ENCODE data around the gene OVAAL. TPM values are rescaled to one million over a fixed set of nuclear protein-coding genes. Genes with fewer than 3 reads are reported as not detected.
A peak's percentile ranks its signal among the peaks of the same experiment; 100 is the strongest.

OVAAL gene
- polyA plus RNA-seq, 2 donors: not detected

- no peak overlapping the region for H3K4me3 ChIP-seq (ENCODE audit: low read depth in 1 of 2, low read length in 2 of 2)
- 53 to 62% methylated on average over 6 of the region's 6 CpGs for WGBS, 2 donors
- H3K9me3 ChIP-seq (ENCODE audit: control insufficient read depth in 2 of 2, insufficient read depth in 1 of 2, low read depth in 1 of 2, low read length in 1 of 2): no peaks in the 10 kb centered on the region
- H3K27me3 ChIP-seq (ENCODE audit: control insufficient read depth in 1 of 2, insufficient read depth in 2 of 2, low read length in 2 of 2): no peaks in the 10 kb centered on the region
- no peaks in the 10 kb centered on the region for H3K36me3 ChIP-seq (ENCODE audit: control insufficient read depth in 2 of 2, insufficient read depth in 2 of 2, low read length in 1 of 2)
- H3K4me1 ChIP-seq (ENCODE audit: control insufficient read depth in 2 of 2, insufficient read depth in 2 of 2, low read length in 1 of 2): peaks cover 0 to 2% of the 10 kb centered on the region in 2 donors
- peak overlapping the region; percentile 5 to 50 for H3K27ac ChIP-seq (ENCODE audit: low read depth in 2 of 2, low read length in 1 of 2)
These were observed 21.3 kb downstream of the OVAAL start for GRCh38 chr1:180579961-180580611.

- H3K36me3 ChIP-seq (ENCODE audit: control insufficient read depth in 2 of 2, insufficient read depth in 2 of 2, low read length in 1 of 2): no peaks in the 10 kb centered on the region
- H3K9me3 ChIP-seq (ENCODE audit: control insufficient read depth in 2 of 2, insufficient read depth in 1 of 2, low read depth in 1 of 2, low read length in 1 of 2): no peaks in the 10 kb centered on the region
- H3K27me3 ChIP-seq (ENCODE audit: control insufficient read depth in 1 of 2, insufficient read depth in 2 of 2, low read length in 2 of 2): no peaks in the 10 kb centered on the region
- no peak overlapping the region for H3K4me3 ChIP-seq (ENCODE audit: low read depth in 1 of 2, low read length in 2 of 2)
- WGBS, 2 donors: 94 to 97% methylated on average over 1 of the region's 1 CpG
- H3K27ac ChIP-seq (ENCODE audit: low read depth in 2 of 2, low read length in 1 of 2): no peak overlapping the region
- peaks cover 0 to 3% of the 10 kb centered on the region in 2 donors for H3K4me1 ChIP-seq (ENCODE audit: control insufficient read depth in 2 of 2, insufficient read depth in 2 of 2, low read length in 1 of 2)
These were observed 22.9 kb downstream of the OVAAL start for GRCh38 chr1:180581635-180582039.

- no peaks in the 10 kb centered on the region for H3K27me3 ChIP-seq (ENCODE audit: control insufficient read depth in 1 of 2, insufficient read depth in 2 of 2, low read length in 2 of 2)
- 67 to 77% methylated on average over 8 of the region's 8 CpGs for WGBS, 2 donors
- H3K36me3 ChIP-seq (ENCODE audit: control insufficient read depth in 2 of 2, insufficient read depth in 2 of 2, low read length in 1 of 2): no peaks in the 10 kb centered on the region
- no peak overlapping the region for H3K4me3 ChIP-seq (ENCODE audit: low read depth in 1 of 2, low read length in 2 of 2)
- H3K9me3 ChIP-seq (ENCODE audit: control insufficient read depth in 2 of 2, insufficient read depth in 1 of 2, low read depth in 1 of 2, low read length in 1 of 2): no peaks in the 10 kb centered on the region
- peaks cover 0 to 2% of the 10 kb centered on the region in 2 donors for H3K4me1 ChIP-seq (ENCODE audit: control insufficient read depth in 2 of 2, insufficient read depth in 2 of 2, low read length in 1 of 2)
- H3K27ac ChIP-seq (ENCODE audit: low read depth in 2 of 2, low read length in 1 of 2): peak overlapping the region in 1 of 2 donors; percentile 38
These were observed 26.1 kb downstream of the OVAAL start for GRCh38 chr1:180584869-180585268.

- H3K4me3 ChIP-seq (ENCODE audit: low read depth in 1 of 2, low read length in 2 of 2): no peak overlapping the region
- no peaks in the 10 kb centered on the region for H3K27me3 ChIP-seq (ENCODE audit: control insufficient read depth in 1 of 2, insufficient read depth in 2 of 2, low read length in 2 of 2)
- H3K36me3 ChIP-seq (ENCODE audit: control insufficient read depth in 2 of 2, insufficient read depth in 2 of 2, low read length in 1 of 2): no peaks in the 10 kb centered on the region
- H3K4me1 ChIP-seq (ENCODE audit: control insufficient read depth in 2 of 2, insufficient read depth in 2 of 2, low read length in 1 of 2): peaks cover 0 to 2% of the 10 kb centered on the region in 2 donors
- H3K27ac ChIP-seq (ENCODE audit: low read depth in 2 of 2, low read length in 1 of 2): peak overlapping the region; percentile 25 to 72
- WGBS, 2 donors: 67 to 80% methylated on average over 4 of the region's 4 CpGs
- H3K9me3 ChIP-seq (ENCODE audit: control insufficient read depth in 2 of 2, insufficient read depth in 1 of 2, low read depth in 1 of 2, low read length in 1 of 2): no peaks in the 10 kb centered on the region
These were observed 27.2 kb downstream of the OVAAL start for GRCh38 chr1:180585994-180586359.

- no peaks in the 10 kb centered on the region for H3K36me3 ChIP-seq (ENCODE audit: control insufficient read depth in 2 of 2, insufficient read depth in 2 of 2, low read length in 1 of 2)
- WGBS, 2 donors: 21 to 38% methylated on average over 1 of the region's 1 CpG
- peak overlapping the region in 1 of 2 donors; percentile 6 for H3K27ac ChIP-seq (ENCODE audit: low read depth in 2 of 2, low read length in 1 of 2)
These were observed 27.9 kb downstream of the OVAAL start for GRCh38 chr1:180586671-180587155.

GRCh38 chr1:180588121-180588520 is 29.4 kb downstream of the OVAAL start:
- no peaks in the 10 kb centered on the region for H3K9me3 ChIP-seq (ENCODE audit: control insufficient read depth in 2 of 2, insufficient read depth in 1 of 2, low read depth in 1 of 2, low read length in 1 of 2)
- 66 to 80% methylated on average over 2 of the region's 2 CpGs for WGBS, 2 donors
- no peaks in the 10 kb centered on the region for H3K36me3 ChIP-seq (ENCODE audit: control insufficient read depth in 2 of 2, insufficient read depth in 2 of 2, low read length in 1 of 2)
- H3K27ac ChIP-seq (ENCODE audit: low read depth in 2 of 2, low read length in 1 of 2): no peak overlapping the region
- peaks cover 0 to 2% of the 10 kb centered on the region in 2 donors for H3K4me1 ChIP-seq (ENCODE audit: control insufficient read depth in 2 of 2, insufficient read depth in 2 of 2, low read length in 1 of 2)
- no peak overlapping the region for H3K4me3 ChIP-seq (ENCODE audit: low read depth in 1 of 2, low read length in 2 of 2)
- H3K27me3 ChIP-seq (ENCODE audit: control insufficient read depth in 1 of 2, insufficient read depth in 2 of 2, low read length in 2 of 2): peaks cover 0 to 3% of the 10 kb centered on the region in 2 donors

More at GRCh38 chr1:180586671-180587155, 27.9 kb downstream of the OVAAL start:
- Histone ChIP-seq H3K4me3 (ENCODE audit: low read depth in 1 of 2, low read length in 2 of 2) (no peak overlapping the region), H3K27me3 (ENCODE audit: control insufficient read depth in 1 of 2, insufficient read depth in 2 of 2, low read length in 2 of 2) (no peaks in the 10 kb centered on the region), H3K9me3 (ENCODE audit: control insufficient read depth in 2 of 2, insufficient read depth in 1 of 2, low read depth in 1 of 2, low read length in 1 of 2) (no peaks in the 10 kb centered on the region), H3K4me1 (ENCODE audit: control insufficient read depth in 2 of 2, insufficient read depth in 2 of 2, low read length in 1 of 2) (peaks cover 0 to 2% of the 10 kb centered on the region in 2 donors)

GRCh38 chr1:180590889-180591288 is 32.1 kb downstream of the OVAAL start:
- H3K27ac ChIP-seq (ENCODE audit: low read depth in 2 of 2, low read length in 1 of 2): no peak overlapping the region
- H3K4me1 ChIP-seq (ENCODE audit: control insufficient read depth in 2 of 2, insufficient read depth in 2 of 2, low read length in 1 of 2): peaks cover 2 to 3% of the 10 kb centered on the region in 2 donors
- H3K9me3 ChIP-seq (ENCODE audit: control insufficient read depth in 2 of 2, insufficient read depth in 1 of 2, low read depth in 1 of 2, low read length in 1 of 2): no peaks in the 10 kb centered on the region
- 86 to 96% methylated on average over 2 of the region's 2 CpGs for WGBS, 2 donors
- no peak overlapping the region for H3K4me3 ChIP-seq (ENCODE audit: low read depth in 1 of 2, low read length in 2 of 2)
- H3K27me3 ChIP-seq (ENCODE audit: control insufficient read depth in 1 of 2, insufficient read depth in 2 of 2, low read length in 2 of 2): peaks cover 0 to 3% of the 10 kb centered on the region in 2 donors
- no peaks in the 10 kb centered on the region for H3K36me3 ChIP-seq (ENCODE audit: control insufficient read depth in 2 of 2, insufficient read depth in 2 of 2, low read length in 1 of 2)

- no peaks in the 10 kb centered on the region for H3K9me3 ChIP-seq (ENCODE audit: control insufficient read depth in 2 of 2, insufficient read depth in 1 of 2, low read depth in 1 of 2, low read length in 1 of 2)
- H3K36me3 ChIP-seq (ENCODE audit: control insufficient read depth in 2 of 2, insufficient read depth in 2 of 2, low read length in 1 of 2): no peaks in the 10 kb centered on the region
- H3K27me3 ChIP-seq (ENCODE audit: control insufficient read depth in 1 of 2, insufficient read depth in 2 of 2, low read length in 2 of 2): peaks cover 0 to 3% of the 10 kb centered on the region in 2 donors
- peaks cover 0 to 3% of the 10 kb centered on the region in 2 donors for H3K4me1 ChIP-seq (ENCODE audit: control insufficient read depth in 2 of 2, insufficient read depth in 2 of 2, low read length in 1 of 2)
- H3K4me3 ChIP-seq (ENCODE audit: low read depth in 1 of 2, low read length in 2 of 2): no peak overlapping the region
- no peak overlapping the region for H3K27ac ChIP-seq (ENCODE audit: low read depth in 2 of 2, low read length in 1 of 2)
- WGBS, 2 donors: 77 to 85% methylated on average over 3 of the region's 3 CpGs
These were observed 34.6 kb downstream of the OVAAL start for GRCh38 chr1:180593382-180593781.

GRCh38 chr1:180594723-180595122 is 36.0 kb downstream of the OVAAL start:
- Histone ChIP-seq H3K4me3 (ENCODE audit: low read depth in 1 of 2, low read length in 2 of 2) (no peak overlapping the region), H3K27ac (ENCODE audit: low read depth in 2 of 2, low read length in 1 of 2) (no peak overlapping the region), H3K36me3 (ENCODE audit: control insufficient read depth in 2 of 2, insufficient read depth in 2 of 2, low read length in 1 of 2) (no peaks in the 10 kb centered on the region), H3K27me3 (ENCODE audit: control insufficient read depth in 1 of 2, insufficient read depth in 2 of 2, low read length in 2 of 2) (peaks cover 0 to 3% of the 10 kb centered on the region in 2 donors), H3K4me1 (ENCODE audit: control insufficient read depth in 2 of 2, insufficient read depth in 2 of 2, low read length in 1 of 2) (peaks cover 0 to 3% of the 10 kb centered on the region in 2 donors), H3K9me3 (ENCODE audit: control insufficient read depth in 2 of 2, insufficient read depth in 1 of 2, low read depth in 1 of 2, low read length in 1 of 2) (no peaks in the 10 kb centered on the region)
- 68 to 75% methylated on average over 6 of the region's 6 CpGs for WGBS, 2 donors

- WGBS, 2 donors: 81 to 82% methylated on average over 2 of the region's 2 CpGs
- Histone ChIP-seq H3K27me3 (ENCODE audit: control insufficient read depth in 1 of 2, insufficient read depth in 2 of 2, low read length in 2 of 2) (peaks cover 0 to 3% of the 10 kb centered on the region in 2 donors), H3K4me1 (ENCODE audit: control insufficient read depth in 2 of 2, insufficient read depth in 2 of 2, low read length in 1 of 2) (peaks cover 0 to 3% of the 10 kb centered on the region in 2 donors), H3K4me3 (ENCODE audit: low read depth in 1 of 2, low read length in 2 of 2) (no peak overlapping the region), H3K27ac (ENCODE audit: low read depth in 2 of 2, low read length in 1 of 2) (no peak overlapping the region), H3K9me3 (ENCODE audit: control insufficient read depth in 2 of 2, insufficient read depth in 1 of 2, low read depth in 1 of 2, low read length in 1 of 2) (no peaks in the 10 kb centered on the region), H3K36me3 (ENCODE audit: control insufficient read depth in 2 of 2, insufficient read depth in 2 of 2, low read length in 1 of 2) (no peaks in the 10 kb centered on the region)
These were observed 37.2 kb downstream of the OVAAL start for GRCh38 chr1:180595966-180596365.

All from esophagus (tissue), 2 donors.